ENCODE results near the gene C1orf232.
A peak's percentile ranks its signal among the peaks of the same experiment; 100 is the strongest.

Gene C1orf232

DNA sequence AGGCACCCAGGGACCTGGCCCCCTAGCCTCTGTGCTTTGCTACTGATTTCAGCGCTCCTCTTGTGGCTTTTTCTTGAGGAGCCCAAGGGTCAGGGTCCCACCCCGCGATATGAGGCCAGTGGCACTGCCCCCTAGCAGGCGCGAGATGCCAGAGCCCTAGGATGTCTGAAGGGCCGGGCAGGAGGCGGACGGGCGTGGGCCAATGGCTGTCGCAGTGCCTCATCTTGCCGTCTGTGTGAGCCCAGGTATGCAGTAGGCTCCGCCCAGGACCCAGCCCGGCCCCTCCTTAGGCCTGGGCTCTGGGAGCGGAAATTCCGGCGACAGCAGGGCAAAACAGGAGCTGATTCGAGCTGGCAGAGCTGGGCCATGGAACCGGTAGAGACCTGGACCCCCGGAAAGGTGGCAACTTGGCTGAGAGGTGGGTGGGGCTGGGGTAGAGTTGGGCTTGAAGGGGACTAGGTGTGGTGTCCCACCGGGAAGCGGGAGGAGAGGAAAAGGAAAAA is 8.5 kb upstream of the C1orf232 start, which contains the start of gene CNKSR1:
CNKSR1 (plus strand) TSS at position 310 of the 503 bp plus-strand sequence; CDS start at position 367, 57 bp downstream.
- no peak for DNase-seq (ENCODE audit: low read depth in 2 of 2)

DNA sequence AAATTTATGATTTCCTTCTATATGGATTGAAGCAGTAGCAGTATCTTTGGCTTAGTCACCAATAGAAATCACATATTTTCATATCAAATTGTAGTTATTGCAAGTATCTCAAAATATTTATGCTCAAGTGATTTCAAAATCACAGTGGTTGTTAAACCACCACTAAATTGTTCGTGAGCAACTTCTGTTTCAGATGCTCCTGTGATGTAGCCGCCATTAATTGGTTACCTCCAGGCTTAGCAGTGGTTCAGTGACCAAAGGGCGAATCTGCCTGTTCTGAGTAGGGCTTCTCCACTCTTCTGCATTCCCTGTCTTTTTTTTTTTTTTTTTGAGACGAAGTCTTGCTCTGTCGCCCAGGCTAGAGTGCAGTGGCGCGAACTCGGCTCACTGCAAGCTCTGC is 6.6 kb upstream of the C1orf232 start:
- no peak for DNase-seq (ENCODE audit: low read depth in 2 of 2)

DNA sequence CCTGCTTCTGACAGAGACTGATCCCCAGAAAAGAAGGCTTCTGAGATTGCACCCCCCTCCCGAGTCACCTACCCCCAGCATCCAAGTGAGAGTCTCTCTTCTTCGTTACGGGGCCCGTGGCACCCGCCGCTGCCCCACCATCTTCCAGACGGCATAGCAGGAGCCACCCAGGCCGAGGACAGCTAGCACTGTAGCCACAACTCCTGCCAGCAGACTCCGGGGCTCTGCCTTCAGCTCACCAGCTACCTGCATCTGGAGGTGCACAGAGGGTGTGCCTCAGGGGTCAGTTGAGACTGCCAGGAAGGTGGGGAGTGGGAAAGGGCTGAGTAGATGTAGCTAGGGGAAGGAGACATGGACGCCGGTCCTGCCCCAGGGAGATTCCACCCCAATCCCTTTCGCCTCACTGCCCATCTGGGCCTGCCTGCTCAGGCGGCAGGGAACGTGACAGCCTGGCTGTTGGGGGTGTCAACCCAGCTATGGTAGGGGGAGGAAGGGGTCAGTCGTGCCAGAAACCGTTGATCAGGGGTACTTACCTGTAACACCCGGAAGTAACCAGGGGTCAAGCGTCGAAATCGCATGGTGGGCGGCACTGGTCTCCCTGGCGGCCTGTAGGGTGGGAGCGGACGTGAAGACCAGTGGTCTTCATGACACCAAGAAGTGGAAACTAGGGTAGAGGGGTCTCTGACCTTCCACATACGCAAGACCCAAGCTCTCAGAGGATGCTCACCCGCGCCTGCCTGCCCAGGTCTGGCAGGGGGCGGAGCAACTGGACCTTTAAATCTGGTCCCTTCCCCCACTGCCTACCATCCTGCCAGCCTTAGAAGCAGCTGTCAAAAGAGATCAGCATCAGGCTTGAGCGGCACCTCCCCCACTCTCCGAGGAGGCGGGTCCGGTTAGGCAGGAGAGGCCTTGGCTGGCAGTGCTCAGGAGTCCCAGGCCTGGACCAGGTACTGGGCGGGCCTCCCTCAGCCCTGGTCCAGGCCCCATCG is 2.6 kb upstream of the C1orf232 start, which contains the start of gene ZNF593OS:
ZNF593OS (minus strand) TSS at position 749 of the 989 bp plus-strand sequence; CDS start at position 578, 171 bp downstream.
- no peak for DNase-seq (ENCODE audit: low read depth in 2 of 2)

DNA sequence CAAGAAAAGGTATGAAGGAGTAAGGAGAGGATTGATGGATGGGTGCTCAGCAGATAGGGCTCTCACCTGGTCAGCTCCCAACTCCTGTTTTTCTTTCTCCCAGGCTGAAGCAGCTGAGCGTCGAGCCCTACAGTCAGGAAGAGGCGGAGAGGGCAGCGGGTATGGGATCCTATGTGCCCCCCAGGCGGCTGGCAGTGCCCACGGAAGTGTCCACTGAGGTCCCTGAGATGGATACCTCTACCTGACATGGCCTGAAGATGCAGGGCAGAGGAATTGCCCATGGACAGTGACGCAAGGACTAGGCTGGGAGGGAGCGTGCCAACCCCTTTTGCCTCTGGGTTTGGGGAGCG is 1.7 kb upstream of the C1orf232 start:
- no peak for DNase-seq (ENCODE audit: low read depth in 2 of 2)

DNA sequence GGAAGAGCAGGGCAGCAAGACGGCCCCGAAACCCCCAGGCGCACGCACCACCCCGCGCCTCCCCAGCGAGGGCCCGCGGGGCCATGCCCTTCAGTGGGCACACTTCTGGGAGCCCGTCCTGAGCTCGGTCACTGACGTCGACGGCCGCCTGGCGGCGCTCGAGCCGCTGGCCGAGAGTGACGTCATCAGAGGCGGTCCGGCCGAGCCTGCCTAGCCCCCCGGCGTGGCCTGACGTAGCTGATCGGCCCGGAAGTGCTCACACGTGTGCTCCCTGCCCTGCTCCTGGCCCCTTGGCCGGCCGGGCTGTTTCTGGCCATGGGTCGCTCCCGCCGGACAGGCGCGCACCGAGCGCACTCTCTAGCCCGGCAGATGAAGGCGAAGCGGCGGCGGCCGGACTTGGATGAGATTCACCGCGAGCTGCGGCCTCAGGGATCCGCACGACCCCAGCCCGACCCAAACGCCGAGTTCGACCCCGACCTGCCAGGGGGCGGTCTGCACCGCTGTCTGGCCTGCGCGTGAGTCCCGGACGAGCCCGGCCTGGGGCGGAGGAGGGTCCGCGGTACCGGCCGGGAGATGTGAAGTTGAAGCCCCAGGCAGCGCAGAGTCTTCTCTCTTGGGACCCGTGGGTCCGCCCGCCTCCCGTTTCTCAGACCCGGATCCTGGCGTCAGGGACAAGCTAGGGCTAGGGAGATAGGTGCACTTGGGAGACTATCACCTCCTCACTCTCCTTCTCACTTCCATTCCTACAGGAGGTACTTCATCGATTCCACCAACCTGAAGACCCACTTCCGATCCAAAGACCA is 1.1 kb upstream of the C1orf232 start, which contains the start of gene ZNF593:
ZNF593 (plus strand) TSS at position 240 of the 803 bp plus-strand sequence; CDS start at position 316, 76 bp downstream.
- DNase-seq (ENCODE audit: low read depth in 2 of 2) = peak; percentile 65 to 67

DNA sequence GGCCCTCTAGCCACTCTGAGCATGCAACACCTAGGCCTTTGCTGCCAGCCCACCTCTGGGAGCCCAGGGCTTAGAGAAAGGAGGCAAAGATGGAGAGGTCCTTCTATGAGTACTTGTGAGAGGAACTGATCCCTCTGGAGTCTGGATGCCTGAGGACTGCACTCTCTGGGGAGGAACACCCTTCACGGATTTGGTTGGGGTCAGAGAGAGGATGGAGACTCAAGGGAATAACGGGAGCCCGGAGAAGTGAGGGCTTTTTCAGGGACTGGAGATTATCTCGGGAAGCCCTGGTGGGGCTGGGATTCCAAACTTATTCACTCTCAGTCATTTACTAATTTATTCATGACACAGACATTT is 413 bp upstream of the C1orf232 start:
- DNase-seq (ENCODE audit: low read depth in 2 of 2) = no peak

DNA sequence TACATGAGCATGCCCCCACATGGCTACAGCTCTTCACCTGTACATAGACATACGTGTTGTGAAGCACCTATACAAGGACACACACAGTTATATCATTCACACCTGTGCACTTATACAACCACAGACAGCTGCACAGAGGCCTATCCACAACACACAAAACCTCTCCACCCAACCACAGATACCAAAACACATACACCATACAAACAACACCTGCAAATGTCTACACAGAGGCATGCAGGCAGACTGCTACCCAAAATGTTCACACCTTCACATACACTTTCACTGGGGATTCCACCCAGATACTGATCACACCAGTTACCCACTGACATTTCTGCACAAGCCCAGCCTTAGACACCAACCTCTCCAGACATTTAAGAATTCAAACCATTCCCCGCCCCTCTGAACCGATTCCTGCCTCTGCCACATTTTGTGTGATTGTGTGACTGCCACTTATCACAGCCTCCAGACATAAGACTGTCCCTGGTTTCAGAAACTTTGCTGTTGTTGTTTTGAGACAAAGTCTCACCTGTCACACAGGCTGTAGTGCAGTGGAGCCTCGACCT is 2.0 kb downstream of the C1orf232 start:
- no peak for DNase-seq (ENCODE audit: low read depth in 2 of 2)

DNA sequence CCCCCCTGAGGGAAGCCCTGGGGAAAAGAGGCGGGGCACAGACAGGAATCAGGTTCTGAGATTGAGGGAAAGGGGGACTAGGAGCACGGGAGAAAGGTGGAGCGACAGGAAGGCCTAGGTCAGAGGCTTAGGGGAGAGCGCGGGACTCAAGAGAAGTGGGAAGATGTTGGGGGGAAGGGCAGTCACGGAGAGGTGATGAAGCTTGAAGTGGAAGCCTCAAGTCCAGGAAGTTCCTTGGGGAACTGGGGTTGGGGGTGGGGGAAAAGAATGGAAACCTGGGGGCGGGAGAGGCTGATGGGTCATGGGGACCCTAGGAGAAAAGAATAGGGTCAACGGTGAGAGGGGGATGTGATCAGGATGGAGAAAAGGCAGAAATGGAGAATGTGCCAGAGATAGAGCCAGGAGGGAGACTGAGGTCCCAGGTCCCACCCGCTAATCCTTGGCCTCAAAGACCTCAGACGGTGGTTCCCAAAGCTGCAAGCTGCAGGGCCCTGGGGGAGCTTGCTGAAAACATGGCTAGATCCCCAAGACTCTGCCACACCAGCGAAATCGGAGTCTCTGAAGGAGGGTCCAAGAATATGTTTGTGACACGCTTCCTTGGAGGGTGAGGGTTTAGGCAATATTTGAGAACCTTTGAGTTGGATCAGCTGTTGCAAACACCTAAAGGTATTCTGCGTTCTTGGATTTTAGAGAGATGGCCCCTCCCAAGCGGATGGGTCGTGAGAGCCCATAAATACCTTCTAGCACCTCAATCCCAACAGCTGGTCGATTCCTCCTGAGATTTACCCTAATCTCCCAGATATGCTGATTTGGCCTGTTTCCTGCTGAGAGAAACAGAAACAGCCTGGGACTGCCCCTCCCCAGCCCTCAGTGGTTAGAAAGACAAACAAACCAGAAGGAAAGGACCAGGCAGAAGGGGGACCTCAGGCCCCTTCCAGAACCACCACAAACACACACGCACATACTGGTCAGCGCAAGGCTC is 3.6 kb downstream of the C1orf232 start:
- no peak for DNase-seq (ENCODE audit: low read depth in 2 of 2)

DNA sequence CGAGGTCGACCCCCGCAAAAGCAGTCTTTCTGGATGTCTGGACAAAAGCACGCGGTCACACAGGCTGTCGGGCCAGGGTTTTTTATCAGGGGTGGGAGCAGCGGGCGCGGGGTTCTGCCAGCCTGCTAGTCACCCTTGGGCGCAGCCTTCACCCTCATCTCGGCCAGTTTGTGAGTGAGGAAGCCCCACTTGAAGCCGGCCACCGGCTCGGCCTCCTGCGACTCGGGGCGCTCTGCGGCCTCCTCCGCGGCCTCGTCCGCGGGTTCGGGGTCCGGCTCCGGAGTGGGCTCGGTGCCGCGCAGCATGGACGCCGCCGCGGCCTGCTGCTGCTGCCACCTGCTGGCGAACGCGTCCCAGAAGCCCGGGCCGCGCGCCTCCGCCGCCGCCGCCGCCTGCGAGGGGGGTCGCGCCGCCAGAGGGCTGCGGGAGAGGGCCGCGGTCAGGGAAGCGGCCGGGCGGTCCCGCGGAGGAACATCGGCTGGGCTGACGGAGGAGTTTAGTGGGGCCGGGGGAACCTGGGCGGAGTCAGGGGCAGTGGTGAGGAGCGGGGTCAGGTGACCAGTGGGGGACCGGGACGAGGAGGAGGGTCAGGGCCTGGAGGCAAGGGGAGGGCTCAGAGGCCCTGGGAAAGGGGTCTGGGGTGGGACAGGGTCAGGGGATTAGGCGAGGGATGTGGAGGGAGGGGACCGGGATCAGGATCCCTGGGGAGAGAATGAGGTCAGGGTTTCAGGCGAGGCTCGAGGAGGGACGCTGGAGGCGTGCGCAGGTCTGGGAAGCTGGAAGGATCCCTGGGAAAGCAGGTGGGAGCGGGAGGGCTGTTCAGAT is 4.5 kb downstream of the C1orf232 start:
- DNase-seq (ENCODE audit: low read depth in 2 of 2) = no peak

DNA sequence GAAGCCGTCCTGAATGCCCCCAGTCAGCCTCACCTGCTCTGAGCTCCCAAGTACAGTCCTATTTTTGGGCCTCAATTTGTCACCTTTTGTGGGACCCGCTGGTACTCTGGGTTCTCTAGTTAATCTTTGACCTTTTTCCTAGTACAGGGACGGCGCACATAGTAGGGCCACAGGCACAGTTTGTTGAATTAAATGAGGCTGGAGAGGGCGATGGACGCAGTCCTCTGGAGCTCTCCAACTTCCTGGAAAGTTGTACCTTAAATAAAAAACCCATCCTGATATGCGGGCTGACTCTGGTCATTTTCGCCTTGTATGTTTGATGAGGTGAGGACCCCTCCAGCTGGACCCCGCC is 5.1 kb downstream of the C1orf232 start:
- DNase-seq (ENCODE audit: low read depth in 2 of 2) = no peak

DNA sequence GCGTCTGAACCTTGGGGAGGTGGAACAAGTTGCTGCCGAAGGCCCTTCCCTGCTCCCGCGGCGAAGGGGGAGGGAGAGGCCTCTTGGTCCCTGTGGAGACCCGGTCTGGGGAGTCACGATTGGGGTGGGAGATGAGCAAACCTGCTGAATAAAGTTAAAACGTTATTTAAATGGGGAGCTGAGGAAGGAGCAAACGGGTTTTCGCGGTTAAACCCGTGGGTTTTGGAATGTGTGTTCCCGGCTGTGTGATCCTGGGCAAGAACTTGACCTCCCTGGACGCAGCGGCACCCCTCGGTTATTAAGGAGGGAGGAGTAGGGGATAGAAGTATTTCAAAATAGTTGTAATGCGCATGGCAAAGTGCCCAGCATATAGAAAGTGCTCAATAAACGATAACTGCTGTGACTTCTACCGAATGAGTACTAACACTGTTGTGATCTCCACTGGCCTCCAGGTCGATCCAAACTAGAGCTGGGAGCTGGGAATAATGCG is 6.5 kb downstream of the C1orf232 start:
- no peak for DNase-seq (ENCODE audit: low read depth in 2 of 2)

DNA sequence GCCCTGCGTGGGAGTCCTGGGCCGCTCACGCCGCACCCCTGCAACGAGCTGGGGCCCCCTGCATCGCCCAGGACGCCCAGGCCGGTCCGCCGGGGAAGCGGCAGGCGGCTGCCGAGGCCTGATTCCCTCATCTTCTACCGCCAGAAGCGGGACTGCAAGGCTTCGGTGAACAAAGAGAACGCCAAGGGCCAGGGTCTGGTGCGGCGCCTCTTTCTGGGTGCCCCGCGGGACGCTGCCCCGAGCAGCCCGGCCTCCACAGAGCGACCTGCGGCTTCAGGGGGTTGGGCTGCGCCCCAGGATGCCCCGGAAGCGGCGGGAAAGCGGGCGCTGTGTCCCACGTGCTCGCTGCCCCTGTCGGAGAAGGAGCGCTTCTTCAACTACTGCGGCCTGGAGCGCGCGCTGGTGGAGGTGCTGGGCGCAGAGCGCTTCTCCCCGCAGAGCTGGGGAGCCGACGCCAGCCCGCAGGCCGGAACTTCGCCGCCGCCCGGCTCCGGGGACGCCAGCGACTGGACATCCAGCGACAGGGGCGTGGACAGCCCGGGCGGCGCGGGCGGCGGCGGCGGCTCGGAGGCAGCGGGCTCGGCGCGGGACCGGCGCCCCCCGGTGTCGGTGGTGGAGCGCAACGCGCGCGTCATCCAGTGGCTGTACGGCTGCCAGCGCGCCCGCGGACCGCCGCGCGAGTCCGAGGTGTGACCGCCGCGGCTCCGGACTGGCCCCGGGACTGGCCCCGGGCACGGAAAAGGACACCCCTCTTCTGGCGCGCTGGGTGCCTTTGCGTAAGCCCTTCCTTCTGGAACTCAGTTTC is 7.1 kb downstream of the C1orf232 start:
- no peak for DNase-seq (ENCODE audit: low read depth in 2 of 2)

DNA sequence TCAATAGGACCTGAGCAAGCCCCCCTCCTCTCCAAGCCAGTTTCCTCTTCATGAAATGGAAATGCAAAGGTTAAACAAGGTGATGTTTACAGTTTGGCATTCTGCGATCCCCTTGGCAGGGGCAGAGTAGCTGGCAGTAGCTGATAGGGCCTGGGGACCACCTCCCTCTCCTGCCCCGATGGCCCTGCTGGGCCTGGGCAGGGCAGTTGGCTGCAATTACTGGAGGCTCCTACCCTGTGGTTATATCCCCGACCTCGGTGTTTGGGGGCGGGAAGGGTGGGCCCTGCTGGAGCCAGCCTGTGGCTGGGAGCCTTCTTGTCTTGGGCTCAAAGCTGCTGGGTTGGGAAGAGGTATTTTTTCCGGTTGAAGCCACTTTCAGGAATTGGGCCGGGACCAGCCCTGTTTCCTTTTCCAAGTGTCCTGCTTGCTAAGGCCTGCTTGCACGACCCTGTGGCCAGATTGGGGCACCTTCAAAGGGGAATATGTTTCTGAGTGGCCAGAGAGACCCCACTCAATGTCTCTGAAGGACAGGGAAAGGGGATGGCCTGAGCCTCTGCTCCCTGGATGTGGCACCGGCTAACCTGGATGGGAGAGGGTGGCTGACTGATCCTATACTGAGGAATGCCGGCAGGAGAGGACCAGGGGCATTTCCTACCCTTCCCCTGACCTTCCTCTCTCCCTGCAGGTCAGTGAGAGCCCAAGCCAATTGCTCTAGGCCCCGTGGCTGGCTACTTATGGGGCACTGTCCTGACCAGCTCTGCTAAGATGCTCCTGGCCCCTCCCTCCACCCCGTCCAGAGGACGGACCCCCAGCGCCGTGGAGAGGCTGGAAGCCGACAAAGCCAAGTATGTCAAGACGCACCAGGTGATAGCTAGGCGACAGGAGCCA is 8.0 kb downstream of the C1orf232 start:
- no peak for DNase-seq (ENCODE audit: low read depth in 2 of 2)

DNA sequence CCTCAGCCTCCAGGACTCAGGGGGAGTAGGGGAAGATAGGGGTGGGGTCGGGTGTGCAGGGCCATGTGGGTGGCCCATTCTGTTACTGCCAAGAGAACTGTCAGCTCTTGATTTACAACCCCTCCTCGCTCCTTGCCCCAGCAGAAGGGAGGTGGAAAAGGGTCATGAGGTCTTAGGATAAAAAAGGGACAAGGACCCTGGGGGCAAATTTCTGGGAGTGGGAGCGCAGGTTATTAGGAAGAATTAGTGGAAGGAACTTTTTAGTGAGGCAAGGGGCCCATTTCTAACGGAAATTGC is 9.1 kb downstream of the C1orf232 start:
- no peak for DNase-seq (ENCODE audit: low read depth in 2 of 2)

DNA sequence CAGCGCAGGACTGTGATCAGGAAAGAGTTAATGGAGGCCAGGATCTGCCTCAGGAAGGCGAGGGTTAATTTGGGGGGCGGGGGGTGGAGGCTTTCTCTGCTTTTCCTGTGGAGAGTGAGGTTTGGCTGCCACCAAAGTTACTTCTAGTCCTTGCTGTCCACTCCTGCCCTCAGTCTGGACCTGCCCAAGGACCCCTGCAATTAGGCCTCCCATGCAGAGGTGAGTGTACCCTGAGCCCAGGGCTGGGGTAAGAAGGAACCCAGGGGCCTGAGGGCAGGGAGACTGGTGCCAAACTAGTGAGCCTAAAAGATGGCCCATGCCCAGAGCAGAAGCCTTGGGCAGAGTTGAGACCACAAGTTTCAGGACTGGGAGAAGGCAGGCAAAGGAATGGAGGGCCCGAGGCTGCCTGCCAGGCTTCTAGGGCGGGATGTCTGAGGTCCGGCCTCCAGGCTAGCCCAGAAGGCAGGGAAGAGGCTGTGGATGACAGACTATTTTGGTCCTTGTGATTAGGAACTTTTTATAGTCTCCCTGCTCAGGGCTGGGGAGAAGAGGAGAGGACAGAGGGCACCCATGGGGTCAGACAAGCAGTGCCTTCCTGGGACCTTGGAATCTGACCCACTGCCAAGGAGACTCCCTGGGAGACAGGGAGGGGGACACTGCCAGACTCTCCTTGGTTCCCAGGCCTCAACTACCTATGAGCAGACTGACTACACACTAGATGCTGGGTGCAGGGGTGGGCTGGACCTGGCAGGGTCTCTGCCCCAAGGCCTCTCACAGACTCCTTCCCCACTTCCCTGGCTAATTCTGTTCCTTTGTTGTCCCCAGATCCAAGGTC is 9.6 kb downstream of the C1orf232 start, which contains the start of gene FAM110D:
FAM110D (plus strand) TSS at position 172 of the 835 bp plus-strand sequence. CDS start 2,213 bp downstream, outside the sequence.
- no peak for DNase-seq (ENCODE audit: low read depth in 2 of 2)

DNA sequence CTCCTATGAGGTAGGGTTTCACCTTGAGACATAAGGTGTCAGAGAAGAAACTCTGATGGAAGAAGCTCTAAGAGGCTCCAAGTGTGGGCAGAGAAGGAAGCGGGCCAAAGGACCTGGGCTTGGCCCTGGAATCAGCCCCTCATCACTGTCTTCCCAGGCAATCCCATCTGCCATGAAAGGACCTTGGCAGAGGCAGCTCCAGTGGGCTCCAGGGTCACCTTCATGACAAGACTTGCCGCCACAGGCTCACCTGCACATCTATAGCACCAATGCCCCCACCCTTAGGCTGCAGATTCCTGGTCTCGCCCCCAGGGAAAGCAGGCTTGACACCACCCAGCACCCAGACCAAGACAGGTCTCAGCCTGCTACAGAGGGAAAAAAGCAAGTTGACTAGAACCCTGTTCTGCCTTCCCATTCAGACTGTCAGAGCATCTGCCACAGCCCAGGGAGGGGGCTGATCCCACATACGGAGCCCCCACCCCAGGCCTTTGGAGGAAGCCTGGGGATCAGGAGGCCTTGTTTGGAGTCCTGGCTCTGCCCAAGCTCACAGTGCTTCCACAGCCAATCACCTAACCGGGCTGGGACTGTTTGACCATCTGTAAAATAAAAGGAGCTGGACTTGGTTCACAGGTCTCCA is 10.4 kb downstream of the C1orf232 start:
- DNase-seq (ENCODE audit: low read depth in 2 of 2) = no peak
